Astrocyte of the hippocampus (primary cell): ENCODE results near the gene PTPN4.
"Not testable (repeated sequence)": the region's sequence is repeated elsewhere in the genome, so short reads cannot be mapped to it uniquely, and the experiment has no call there.

ENCODE experiments used
- DNase-seq: peaks from one replicate; pipeline ENCODE4 v3.0.0; 2011; ENCODE audit warnings: low read depth, low spot score

PTPN4 gene

GRCh38 chr2:119803101-119803500, 43.4 kb downstream of the PTPN4 start:
- DNase-seq = no peak

- DNase-seq = not testable (repeated sequence)
Measured at GRCh38 chr2:119804409-119804808, 44.7 kb downstream of the PTPN4 start.

DNA sequence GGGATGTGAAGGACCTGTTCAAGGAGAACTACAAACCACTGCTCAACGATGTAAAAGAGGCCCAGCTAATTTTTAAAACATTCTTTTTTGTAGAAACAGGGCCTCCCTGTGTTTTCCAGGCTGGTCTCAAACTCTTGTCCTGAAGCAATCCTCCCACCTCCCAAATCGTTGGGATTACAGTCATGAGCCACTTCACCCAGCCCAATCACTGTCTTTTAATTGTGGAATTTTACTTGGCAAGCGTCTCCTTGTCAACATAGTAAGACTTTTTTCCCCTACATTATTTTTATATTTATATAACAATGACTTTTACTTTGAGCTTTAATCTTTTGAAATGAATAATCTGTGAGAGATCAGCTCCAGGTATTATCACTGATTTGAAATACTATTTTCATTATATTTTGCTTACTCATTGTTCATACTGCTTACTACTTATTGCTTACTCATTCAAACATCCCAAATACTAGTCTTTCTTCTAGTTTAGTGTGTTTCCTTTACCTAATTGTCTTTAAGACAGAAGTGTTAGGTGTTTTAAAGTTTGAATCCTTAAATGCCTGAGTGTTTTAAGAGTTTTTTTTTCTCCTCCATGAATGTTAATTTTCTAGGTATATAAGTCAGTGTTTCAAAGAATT, 48.9 kb downstream of the PTPN4 start:
- DNase-seq = no peak

GRCh38 chr2:119809339-119810048, 49.8 kb downstream of the PTPN4 start:
- peak; percentile 48 for DNase-seq

DNA sequence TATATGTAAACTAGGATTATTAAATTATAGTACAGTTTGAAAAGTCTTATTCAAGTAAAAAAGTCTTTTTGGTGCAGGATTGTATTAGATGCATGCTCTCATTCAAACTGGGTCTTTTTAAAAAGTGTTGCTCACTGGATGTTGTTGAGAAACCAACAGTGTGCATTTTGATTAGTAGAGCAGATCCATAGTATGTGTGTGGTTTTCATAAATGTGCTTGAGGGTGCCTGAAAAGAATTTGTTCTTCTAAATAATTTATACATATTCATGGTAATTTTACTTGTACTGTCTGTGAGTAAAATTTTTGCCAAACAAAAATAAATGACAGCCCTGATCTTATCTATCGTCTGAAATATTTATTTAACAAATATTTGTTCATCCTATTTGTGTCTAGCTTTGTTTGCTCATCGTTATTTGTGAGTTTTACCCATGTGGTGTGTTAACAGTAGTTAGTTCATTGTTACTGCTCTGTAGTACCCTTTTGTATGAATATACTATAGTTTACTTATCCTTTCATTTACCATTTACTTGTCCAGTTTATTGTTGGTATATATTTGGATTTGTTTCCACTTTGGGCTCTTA, 50.4 kb downstream of the PTPN4 start:
- DNase-seq = no peak

GRCh38 chr2:119814216-119814615, 54.5 kb downstream of the PTPN4 start:
- DNase-seq = no peak

DNA sequence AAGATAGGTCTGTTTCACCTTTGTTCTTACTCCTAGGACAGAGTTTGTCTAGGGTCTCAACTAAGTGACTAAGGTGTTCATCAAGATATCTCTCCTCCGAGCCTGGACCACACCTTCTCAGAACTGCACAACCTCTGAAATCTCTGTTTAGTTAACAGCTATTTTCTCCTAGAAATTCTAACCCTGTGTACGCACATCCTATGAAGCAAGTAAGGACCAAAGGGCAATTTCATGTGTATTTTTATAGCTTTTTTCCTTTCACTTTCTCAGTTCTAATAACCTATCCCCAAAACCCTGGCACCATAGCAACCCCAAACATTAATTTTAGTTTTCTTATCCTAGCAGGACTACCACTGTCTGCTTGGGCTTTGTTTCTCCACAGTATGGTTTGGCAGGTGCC, 59.1 kb downstream of the PTPN4 start:
- no peak for DNase-seq

GRCh38 chr2:119819846-119820245, 60.1 kb downstream of the PTPN4 start:
- no peak for DNase-seq

- DNase-seq = peak; percentile 58
Measured at GRCh38 chr2:119820275-119820674, 60.6 kb downstream of the PTPN4 start.

DNA sequence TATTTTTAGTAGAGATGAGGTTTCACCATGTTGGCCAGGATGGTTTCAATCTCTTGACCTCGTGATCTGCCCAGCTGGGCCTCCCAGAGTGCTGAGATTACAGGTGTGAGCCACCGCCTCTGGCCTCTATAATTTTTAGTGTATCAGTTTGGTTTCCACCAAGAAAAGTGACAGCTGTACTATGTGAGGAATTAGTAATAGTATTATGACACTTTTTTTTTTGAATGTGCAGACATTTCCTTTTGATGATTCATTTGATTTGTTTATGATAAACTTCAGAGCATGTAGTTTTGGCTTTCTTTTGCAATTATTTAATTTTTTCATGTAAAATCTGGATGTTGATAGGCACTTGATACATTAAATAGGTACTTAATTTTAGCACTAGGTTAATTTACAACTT, 61.5 kb downstream of the PTPN4 start:
- DNase-seq = no peak

DNA sequence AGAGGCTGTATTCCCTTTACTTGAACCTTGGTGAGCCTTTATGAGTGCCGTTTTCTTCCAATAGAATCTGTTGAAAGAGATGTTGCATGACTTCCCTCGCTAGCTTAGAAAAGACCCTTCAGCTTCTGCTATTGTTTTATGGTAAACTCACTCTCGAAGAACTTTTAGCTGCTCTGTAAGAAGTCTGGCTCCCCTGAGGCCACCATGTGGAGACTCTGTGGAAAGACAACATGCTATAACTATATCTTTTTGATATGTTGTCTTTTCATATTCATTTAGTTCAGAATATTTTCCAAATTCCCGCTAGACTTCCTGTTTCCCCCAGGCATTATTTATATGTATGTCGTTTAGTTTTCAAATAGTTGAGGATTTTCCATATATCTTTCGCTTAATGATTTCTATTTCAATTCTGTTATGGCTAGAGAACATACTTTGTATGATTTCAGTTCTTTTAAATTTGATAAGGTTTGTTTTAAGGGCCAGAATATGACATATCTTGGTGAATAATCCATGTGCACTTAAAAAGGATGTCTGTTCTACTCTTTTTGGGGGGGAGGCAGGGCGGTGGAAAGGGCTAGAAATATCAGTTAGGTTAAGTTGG, 64.1 kb downstream of the PTPN4 start:
- peak; percentile 55 for DNase-seq

- peak; percentile 44 for DNase-seq
Measured at GRCh38 chr2:119826370-119826961, 66.7 kb downstream of the PTPN4 start.

DNA sequence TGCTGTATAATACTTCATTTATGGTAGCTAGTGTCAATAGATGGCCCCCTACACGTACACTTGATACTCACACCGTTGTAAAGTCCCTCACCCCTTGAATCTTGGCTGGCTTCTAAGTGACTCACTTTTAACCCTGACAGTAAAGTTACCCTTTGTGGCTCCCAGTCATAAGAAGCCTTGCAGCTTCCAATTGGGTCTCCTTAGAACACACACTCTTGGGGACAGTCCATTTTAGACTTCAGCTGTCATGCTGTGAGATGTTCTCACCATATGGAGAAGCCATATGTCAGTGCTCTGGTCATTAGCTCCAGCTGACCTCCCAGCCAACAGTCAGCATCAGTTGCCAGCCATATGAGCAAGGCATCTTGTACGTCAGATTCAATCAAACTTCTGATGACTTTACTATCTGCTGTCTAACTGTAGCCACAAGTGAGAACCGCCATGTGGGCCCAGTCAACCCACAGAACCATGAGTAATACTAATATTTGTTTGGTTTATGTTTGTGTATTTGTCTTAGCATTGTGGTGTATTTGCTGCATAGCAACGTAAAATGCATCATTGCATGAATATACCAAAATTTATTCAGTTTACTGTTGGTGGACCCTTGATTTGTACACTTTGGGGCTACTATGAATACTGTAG, 68.3 kb downstream of the PTPN4 start:
- peak; percentile 17 for DNase-seq

- DNase-seq = no peak
Measured at GRCh38 chr2:119836455-119837142, 76.9 kb downstream of the PTPN4 start.

- DNase-seq = no peak
Measured at GRCh38 chr2:119837350-119837749, 77.6 kb downstream of the PTPN4 start.

DNA sequence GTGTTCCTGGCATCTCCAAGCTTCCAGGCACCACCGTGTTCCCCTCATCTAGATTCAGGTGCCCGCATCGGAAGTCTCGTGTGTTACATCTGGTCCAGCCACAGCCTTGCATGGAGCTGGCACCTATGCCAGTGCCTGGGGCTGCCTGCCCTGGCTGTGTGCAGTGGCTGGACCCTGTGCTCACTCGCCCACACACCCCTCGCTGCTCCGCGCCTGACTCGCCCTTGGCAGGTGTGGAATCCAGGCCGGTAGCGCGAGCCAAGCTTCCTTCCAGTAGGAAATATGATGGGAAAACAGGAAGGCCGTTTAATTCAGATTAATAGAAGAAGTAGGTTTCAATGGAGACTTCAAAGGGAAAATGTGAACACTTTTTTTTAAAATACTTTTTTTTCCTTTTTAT, 78.0 kb downstream of the PTPN4 start:
- no peak for DNase-seq

DNA sequence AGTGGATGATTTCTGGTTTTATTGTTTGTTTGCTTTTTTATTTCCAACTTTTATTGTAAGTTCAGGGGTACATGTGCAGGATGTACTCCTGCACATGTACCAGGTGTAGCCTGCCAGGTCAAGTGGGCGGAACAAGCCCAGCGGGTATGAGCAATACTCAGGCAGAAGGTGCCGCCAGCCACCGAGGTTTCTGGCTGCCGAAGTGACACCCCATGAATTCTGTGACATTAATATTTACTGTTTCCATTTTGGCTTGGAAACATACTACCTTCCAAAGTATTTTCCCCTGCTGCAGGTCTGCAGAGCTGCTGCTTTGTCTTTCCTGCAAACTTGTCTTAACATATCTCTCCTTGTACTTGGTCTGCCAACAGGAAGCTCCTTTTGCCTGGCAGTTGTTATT, 78.5 kb downstream of the PTPN4 start:
- peak; percentile 13 for DNase-seq

DNA sequence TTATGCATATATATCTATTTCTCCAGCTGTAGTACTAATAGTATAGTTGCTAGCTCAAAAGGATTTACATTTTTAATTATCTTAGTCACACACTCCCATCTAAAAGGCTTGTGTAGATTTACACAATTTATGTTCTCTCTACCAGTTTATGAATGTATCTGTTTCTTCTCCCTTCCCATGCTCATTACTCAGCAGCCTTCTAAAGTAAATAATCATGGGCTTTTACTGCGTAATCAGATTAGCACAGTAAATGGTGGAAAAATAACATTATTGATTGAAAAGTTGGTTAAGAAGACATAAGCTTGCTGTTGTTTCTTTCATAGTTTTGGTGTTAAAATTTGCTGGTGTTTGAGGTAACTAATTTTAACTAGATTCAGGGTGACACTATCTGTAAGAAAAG, 81.8 kb downstream of the PTPN4 start:
- DNase-seq = no peak

GRCh38 chr2:119846021-119846420, 86.3 kb downstream of the PTPN4 start:
- no peak for DNase-seq

- no peak for DNase-seq
Measured at GRCh38 chr2:119849838-119850565, 90.3 kb downstream of the PTPN4 start.

GRCh38 chr2:119852214-119852613, 92.5 kb downstream of the PTPN4 start:
- no peak for DNase-seq
